ENCODE measurements around the gene TTN. TPM values are rescaled to one million over a fixed set of nuclear protein-coding genes. Genes with fewer than 3 reads are reported as not detected.

TTN gene
- 1 to 10 TPM; 2.2 to 5.3 (median 2.3) TPM for polyA plus RNA-seq (ENCODE audit: insufficient read depth in 1 of 5, insufficient read length in 5 of 5, low replicate concordance in 1 of 5)
- long read RNA-seq, donor 1, partial matches to known transcripts: 16 of 29 reads
- long read RNA-seq, donor 1, other reads (novel, unspliced or antisense): 13 of 29 reads
- long read RNA-seq, donor 2: 0 reads
- long read RNA-seq, donor 3: 0 reads
- long read RNA-seq, donor 4: 0 reads
- long read RNA-seq, donor 5, partial matches to known transcripts: 10 of 15 reads
- long read RNA-seq, donor 5, other reads (novel, unspliced or antisense): 5 of 15 reads
- long read RNA-seq, donor 6: 0 reads
- long read RNA-seq, donor 7: 0 reads
- long read RNA-seq, donor 8: 0 reads

DNA sequence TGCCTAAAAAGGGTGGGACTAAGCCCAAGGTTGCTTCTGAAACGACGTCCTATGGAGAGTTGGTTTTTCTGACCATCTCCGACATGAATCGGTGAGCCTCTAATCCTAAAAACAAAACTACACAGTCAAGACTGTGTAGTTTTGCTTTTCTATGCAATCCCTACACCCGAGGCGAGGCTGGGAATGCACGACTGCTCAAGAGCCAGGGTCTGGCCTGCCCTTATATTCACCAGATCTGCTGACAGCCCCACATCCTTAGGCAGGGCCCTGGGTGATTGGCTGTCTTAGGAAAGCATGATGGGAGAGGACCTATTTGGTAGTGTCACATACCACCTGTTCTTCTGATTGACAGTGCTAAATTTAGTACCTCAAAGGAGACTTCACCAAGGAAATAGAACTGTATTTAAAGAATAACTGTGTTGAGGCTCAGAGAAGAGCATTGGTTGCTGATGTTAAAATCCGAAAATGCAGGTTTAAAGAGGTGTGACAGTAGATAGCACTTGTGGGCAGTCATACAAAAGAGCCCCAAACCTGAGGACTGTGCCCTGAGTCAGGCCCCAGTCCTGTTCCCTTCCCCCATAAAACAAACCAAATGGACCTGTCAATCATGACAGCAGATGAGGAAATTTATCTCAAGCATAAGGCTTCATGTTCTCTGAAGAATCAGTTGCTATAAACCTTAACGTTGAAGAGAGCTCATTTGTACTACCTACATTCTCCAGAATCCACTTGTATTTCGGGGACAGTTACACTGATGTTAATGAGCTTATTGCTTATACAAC lies at the start of gene TTN:
Gene TTN (minus strand): TSS at position 197 of the 782 bp plus-strand sequence. CDS start 2,781 bp downstream, outside the sequence.
- DNase-seq: no peak

DNA sequence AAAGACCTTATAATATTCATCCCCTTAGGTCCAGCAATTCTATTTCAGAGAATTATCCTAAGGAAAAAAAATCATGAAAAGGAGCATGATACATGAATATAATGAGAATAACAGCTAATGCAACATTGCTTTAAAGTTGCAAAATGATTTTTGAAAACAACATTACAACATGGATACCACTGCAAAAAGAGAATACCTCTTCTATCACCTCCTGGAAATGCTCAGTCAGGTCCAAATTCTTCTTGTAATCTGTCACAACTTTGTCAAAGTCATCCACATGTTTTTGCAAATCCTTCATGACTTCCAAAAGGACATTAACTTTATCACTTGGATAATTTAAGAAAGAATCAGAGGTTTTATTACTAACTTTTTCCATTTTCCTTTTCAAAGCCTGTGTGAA lies 47.9 kb upstream of the TTN start:
- no peak for DNase-seq

DNA sequence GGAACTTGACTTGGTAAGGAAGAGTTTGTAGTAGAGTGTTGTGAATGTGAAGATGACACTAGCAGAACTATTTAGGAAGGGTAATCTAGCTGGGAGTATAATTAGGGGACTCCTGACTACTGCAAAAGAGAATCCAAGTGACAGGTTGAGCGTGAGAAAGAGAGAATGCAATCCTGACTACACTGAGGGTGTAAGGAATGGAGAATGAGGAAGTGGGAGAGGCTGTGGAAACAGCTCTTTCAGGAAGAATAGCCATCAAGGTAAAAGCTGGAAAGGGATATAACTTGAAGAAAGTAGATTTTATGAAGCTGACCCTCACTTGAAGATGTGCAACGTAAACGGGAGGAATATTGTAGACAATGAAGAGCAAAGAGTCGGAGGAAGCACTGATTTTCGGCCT lies 41.1 kb upstream of the TTN start:
- no peak for DNase-seq

GRCh38 chr2:178846458-178846802 lies 39.2 kb upstream of the TTN start:
- no peak for DNase-seq

GRCh38 chr2:178845566-178846457 lies 38.6 kb upstream of the TTN start:
- DNase-seq: no peak

DNA sequence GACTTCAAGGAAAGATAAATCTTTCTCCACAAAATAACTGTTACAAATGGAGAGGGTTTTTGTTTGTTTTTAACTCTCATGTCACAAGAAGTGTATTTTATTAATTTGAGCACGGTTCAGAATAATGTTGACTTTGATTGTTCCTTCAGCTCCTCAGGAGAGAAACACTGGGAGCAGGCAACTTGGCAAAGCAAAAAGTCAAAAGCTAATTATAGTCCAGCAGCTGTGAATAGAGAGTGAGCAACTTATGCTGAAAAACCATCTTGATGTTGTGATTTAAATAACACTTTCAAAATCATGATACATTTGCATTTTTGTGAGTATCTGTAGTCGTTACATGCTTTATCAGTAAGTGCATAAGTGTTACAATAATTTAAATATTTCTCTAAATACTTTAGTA lies 37.5 kb upstream of the TTN start:
- DNase-seq: no peak

- DNase-seq: no peak
Observed at GRCh38 chr2:178844269-178844668, 37.0 kb upstream of the TTN start.

GRCh38 chr2:178843697-178844096 lies 36.5 kb upstream of the TTN start:
- DNase-seq: no peak

DNA sequence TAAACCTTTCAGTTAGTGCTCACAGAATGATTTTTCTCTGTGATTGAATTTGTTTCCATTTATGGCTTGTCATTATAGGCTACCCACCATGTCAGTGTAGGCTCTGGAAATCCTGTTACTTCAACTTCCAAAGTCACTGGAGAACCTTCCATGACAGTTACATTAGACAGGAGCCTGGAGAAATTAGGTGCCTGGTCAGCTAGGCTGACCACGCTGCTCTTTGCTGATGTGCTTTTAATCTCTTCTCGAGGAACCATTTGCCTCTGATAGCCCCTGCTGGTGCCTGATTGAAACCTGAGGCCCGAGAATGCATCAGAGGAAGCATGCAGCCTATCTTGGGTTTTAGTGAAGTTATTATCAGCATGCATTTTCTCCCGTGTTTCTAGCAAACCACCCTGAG lies 29.6 kb upstream of the TTN start:
- DNase-seq: no peak

GRCh38 chr2:178834086-178834485 lies 26.9 kb upstream of the TTN start:
- no peak for DNase-seq

DNA sequence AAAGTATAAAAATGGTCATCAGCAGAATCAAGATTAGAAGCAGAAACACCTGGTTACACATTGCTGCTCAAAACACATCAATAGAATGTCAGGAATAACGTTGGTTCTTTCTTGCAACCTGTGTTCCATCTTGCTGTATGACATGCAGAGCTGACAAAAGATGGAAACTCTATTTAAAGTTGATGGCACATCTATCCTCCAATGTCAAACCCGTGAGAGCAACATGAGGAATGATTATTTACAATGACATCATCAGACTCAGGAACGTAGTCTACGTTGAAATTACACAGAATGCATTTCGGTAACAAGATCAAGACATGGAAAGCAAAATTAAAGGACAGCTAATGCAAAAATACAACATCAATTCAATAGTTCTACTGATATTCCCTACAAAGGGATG lies 26.2 kb upstream of the TTN start:
- no peak for DNase-seq

GRCh38 chr2:178830451-178830850 lies 23.2 kb upstream of the TTN start:
- no peak for DNase-seq

GRCh38 chr2:178829981-178830380 lies 22.8 kb upstream of the TTN start:
- no peak for DNase-seq

- no peak for DNase-seq
Observed at GRCh38 chr2:178829299-178829960, 22.2 kb upstream of the TTN start.

DNA sequence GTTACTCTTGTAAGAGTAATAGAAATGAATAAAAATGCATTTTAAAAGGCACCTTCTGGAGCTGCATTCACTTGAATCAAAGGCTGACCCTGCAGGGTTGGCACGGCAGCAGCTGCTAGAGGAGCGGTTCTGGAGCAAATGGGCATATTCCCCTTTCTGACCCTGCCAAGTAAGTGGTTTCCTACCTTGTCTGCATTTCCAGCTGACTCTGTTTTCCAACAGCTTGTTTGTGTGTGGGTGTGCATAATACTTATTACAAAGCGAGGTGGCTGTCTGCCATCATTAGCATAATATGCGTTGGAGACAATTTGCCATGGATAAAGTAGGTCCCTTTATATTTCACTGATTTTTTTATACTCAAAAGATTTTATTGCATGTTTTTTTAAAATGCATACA lies 21.3 kb upstream of the TTN start:
- no peak for DNase-seq

DNA sequence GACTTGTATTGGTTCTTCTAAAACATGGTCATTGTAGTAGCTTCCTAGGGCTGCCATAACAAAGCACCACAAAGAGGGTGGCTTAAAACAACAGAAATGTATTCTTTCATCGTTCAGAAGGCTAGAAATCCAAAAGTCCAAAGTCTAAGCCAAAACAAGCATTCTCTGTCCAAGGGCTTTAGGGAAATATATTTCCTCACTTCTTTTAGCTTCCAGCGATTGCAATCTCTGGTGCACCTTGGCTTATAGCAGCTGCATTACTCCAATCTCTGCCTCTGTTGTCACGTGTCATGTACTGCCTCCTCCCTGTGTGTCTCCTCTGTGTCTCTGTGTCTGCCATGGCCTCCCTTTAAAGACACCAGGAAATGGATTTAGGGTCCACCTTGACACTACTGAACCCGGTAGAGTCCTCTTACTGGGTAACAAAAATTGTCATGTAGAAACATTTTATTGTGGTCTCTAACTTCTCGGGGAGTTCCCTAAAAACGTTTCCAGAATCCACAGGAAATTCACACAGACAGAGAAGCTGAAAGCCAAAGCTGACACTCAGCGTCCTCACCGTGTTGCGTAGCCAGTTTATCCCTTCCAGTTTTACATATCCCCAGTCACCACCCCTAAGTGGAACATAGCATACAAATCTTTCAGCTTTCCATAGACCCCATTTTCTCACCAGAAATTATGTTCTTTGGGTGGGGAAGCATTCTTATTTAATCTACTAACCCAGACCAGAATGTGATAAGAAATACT lies 20.7 kb upstream of the TTN start:
- DNase-seq: no peak

DNA sequence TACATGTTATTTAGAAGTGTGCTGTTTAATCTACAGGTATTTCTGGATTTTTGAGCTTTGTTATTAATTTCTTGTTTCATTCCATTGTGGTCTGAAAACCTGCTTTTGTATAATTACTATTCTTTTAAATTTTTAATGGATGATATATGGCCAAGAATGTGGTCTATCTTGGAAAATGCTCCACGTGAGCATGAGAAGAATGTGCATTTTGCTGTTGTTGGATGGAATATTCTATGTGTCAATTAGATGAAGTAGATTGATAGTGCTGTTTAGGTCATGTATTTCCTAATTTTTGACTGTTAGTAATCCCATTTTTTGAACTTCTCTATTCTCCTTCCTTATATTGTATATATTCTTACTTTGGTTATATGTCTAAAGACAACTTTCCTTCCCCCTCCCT lies 19.9 kb upstream of the TTN start:
- no peak for DNase-seq

GRCh38 chr2:178825183-178825582 lies 18.0 kb upstream of the TTN start:
- no peak for DNase-seq

- DNase-seq: no peak
Observed at GRCh38 chr2:178824181-178824580, 17.0 kb upstream of the TTN start.

GRCh38 chr2:178819992-178820391 lies 12.8 kb upstream of the TTN start:
- no peak for DNase-seq
